Neuronal stem cell (in vitro differentiated cells): ENCODE measurements around the gene NR1I2.

Source experiments
- DNase-seq: peaks from one replicate; pipeline ENCODE4 v3.0.0-alpha.2; 2013; ENCODE audit warnings: low spot score
- H2AFZ ChIP-seq: one replicate; pipeline ENCODE4 v1.6.1; 2013; ENCODE audit warnings: mild to moderate bottlenecking, low read length, inconsistent platforms
- H2AK5ac ChIP-seq: 2 replicates; pipeline ENCODE4 v1.6.1; 2013; ENCODE audit warnings: low read depth, mild to moderate bottlenecking, inconsistent platforms, low read length, moderate library complexity, mixed read lengths
- H2BK120ac ChIP-seq: 2 replicates; pipeline ENCODE4 v1.6.1; 2013; ENCODE audit warnings: low read depth, mild to moderate bottlenecking, inconsistent platforms, low read length, moderate library complexity, mixed read lengths
- H2BK12ac ChIP-seq: one replicate; pipeline ENCODE4 v1.6.1; 2013; ENCODE audit warnings: low read length, inconsistent platforms
- H2BK15ac ChIP-seq: 2 replicates; pipeline ENCODE4 v1.6.1; 2013; ENCODE audit warnings: mild to moderate bottlenecking, low read length, inconsistent platforms, mixed read lengths
- H2BK5ac ChIP-seq: one replicate; pipeline ENCODE4 v1.6.1; 2013; ENCODE audit warnings: inconsistent platforms, mild to moderate bottlenecking, low read length, moderate library complexity
- H3K14ac ChIP-seq: one replicate; pipeline ENCODE4 v1.6.1; 2013; ENCODE audit warnings: low read length, inconsistent platforms
- H3K18ac ChIP-seq: 2 replicates; pipeline ENCODE4 v1.6.1; 2013; ENCODE audit warnings: low read length, inconsistent platforms
- H3K23ac ChIP-seq: 2 replicates; pipeline ENCODE4 v1.6.1; 2013; ENCODE audit warnings: low read depth, mild to moderate bottlenecking, mixed read lengths, low read length, inconsistent platforms; ENCODE audit not compliant: poor library complexity
- H3K27ac ChIP-seq: replicated peaks from 3 replicates; pipeline ENCODE4 v1.5.1; 2013; ENCODE audit warnings: low read length, inconsistent platforms
- H3K27me3 ChIP-seq, 3 experiments: 2 replicates each; pipeline ENCODE4 v1.6.1; 2013; ENCODE audit warnings: low read length in 3 of 3, mild to moderate bottlenecking in 2 of 3, inconsistent platforms in 1 of 3, low read depth in 1 of 3, mixed read lengths in 1 of 3, moderate library complexity in 1 of 3; ENCODE audit not compliant: control insufficient read depth in 3 of 3, insufficient read depth in 3 of 3
- H3K36me3 ChIP-seq, 2 donors: replicated peaks in 1 of 2; 2 replicates each; pipeline ENCODE4 v1.6.1; 2013; ENCODE audit warnings: low read length in 2 of 2; ENCODE audit not compliant: control insufficient read depth in 2 of 2, insufficient read depth in 2 of 2
- H3K4ac ChIP-seq: 2 replicates; pipeline ENCODE4 v1.6.1; 2013; ENCODE audit warnings: inconsistent platforms, mild to moderate bottlenecking, low read length, moderate library complexity
- H3K4me1 ChIP-seq, 2 donors: 1 replicate in 1 of 2; 2 replicates in 1 of 2; pipeline ENCODE4 v1.6.1; 2013; ENCODE audit warnings: low read length in 2 of 2, low read depth in 1 of 2; ENCODE audit not compliant: control insufficient read depth in 2 of 2, insufficient read depth in 1 of 2
- H3K4me2 ChIP-seq: one replicate; pipeline ENCODE4 v1.6.1; 2013; ENCODE audit warnings: mild to moderate bottlenecking, low read length, inconsistent platforms; ENCODE audit not compliant: insufficient read depth, poor library complexity, severe bottlenecking
- H3K4me3 ChIP-seq, 2 donors: 2 replicates each; pipeline ENCODE4 v1.5.1; 2013; ENCODE audit warnings: low read length in 2 of 2, mild to moderate bottlenecking in 2 of 2, inconsistent platforms in 1 of 2, moderate library complexity in 1 of 2
- H3K79me1 ChIP-seq: one replicate; pipeline ENCODE4 v1.6.1; 2013; ENCODE audit warnings: low read depth, mild to moderate bottlenecking, inconsistent platforms, low read length, moderate library complexity
- H3K9ac ChIP-seq: one replicate; pipeline ENCODE4 v1.6.1; 2013; ENCODE audit warnings: mild to moderate bottlenecking, low read depth, low read length, inconsistent platforms; ENCODE audit not compliant: poor library complexity
- H3K9me3 ChIP-seq, 2 donors: replicated peaks in 1 of 2; 2 replicates each; pipeline versions ENCODE3 to v1.6.1; 2013; ENCODE audit warnings: low read length in 2 of 2, mild to moderate bottlenecking in 2 of 2, inconsistent platforms in 1 of 2, low read depth in 1 of 2, mixed read lengths in 1 of 2, moderate library complexity in 1 of 2; ENCODE audit not compliant: control insufficient read depth in 2 of 2, insufficient read depth in 1 of 2
- H4K8ac ChIP-seq: one replicate; pipeline ENCODE4 v1.6.1; 2013; ENCODE audit warnings: low read depth, mild to moderate bottlenecking, inconsistent platforms, low read length, moderate library complexity
- H4K91ac ChIP-seq: one replicate; pipeline ENCODE4 v1.6.1; 2013; ENCODE audit warnings: low read length, low read depth, mild to moderate bottlenecking, inconsistent platforms; ENCODE audit not compliant: poor library complexity
- WGBS, 2 donors: extraction: QIAGEN DNeasy Blood & Tissue Kit; methylation state at CpG; one replicate each; pipeline ENCODE4 v1.1.7; 2013; ENCODE audit warnings: missing lambda C conversion rate in 2 of 2, mixed read lengths in 1 of 2; ENCODE audit not compliant: insufficient read length in 2 of 2, insufficient replicate concordance in 1 of 2; ENCODE audit errors: extremely low coverage in 2 of 2; 5-methylcytosine and 5-hydroxymethylcytosine counted together

Gene NR1I2

DNA sequence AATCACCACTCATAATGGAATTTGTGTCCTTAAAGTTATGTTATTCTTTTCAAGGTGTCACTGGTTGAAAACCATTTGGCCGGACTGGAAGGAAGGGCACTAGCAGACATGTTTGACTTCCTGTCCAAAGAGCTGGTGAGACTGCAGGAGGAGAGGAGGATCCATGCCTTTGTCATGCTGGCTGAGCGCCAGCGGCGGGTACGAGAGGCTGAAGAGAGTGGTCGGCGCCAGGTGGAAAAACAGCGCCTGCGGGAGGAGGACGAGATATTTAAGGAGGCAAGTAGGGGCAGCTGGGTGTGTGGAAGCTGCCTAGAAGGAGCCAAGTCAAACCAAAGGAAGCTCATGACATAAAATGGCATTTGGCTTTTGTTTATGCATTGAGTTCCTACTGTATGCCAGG is 38.0 kb upstream of the NR1I2 start:
- no peak overlapping the region for H3K4me2 ChIP-seq
- H3K9me3 ChIP-seq: no peaks in the 10 kb centered on the region
- H3K36me3 ChIP-seq: peaks cover 6 to 42% of the 10 kb centered on the region in 2 donors
- no peak overlapping the region for H2BK5ac ChIP-seq
- no peak overlapping the region for H2BK15ac ChIP-seq
- no peak overlapping the region for H3K14ac ChIP-seq
- no peak overlapping the region for H3K23ac ChIP-seq
- H2BK120ac ChIP-seq: no peak overlapping the region
- H2AFZ ChIP-seq: no peak overlapping the region
- H2AK5ac ChIP-seq: no peak overlapping the region
- no peak overlapping the region for H4K8ac ChIP-seq
- WGBS, 2 donors: no CpG with 5 or more reads among the region's 10 CpGs
- no peak overlapping the region for H3K9ac ChIP-seq
- no peaks in the 10 kb centered on the region for H3K4me1 ChIP-seq
- no peak overlapping the region for H3K4ac ChIP-seq
- no peaks in the 10 kb centered on the region for H3K27me3 ChIP-seq
- no peak overlapping the region for H3K27ac ChIP-seq
- no peak overlapping the region for H2BK12ac ChIP-seq
- H4K91ac ChIP-seq: no peak overlapping the region
- H3K79me1 ChIP-seq: no peaks in the 10 kb centered on the region
- no peak for DNase-seq
- H3K18ac ChIP-seq: no peak overlapping the region
- no peak overlapping the region for H3K4me3 ChIP-seq

DNA sequence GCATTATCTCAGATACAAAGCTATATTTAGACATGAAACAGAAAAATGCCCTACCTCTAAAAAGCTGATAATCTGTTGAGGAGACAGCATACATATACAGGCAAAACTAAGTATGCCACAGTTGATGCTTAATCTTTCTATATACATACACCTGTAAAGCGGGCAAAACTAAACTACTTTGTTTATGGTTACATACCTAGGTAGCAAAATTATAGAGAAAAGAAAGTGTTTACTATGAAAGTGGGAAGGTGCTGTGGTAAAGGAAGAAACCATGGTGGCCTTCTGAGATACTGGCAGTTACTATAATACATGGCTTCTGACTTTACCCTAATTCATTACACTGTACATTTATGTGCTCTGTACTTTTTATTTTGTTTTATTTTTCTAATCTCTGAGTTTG is 36.0 kb upstream of the NR1I2 start:
- Histone ChIP-seq H3K4me1 (no peaks in the 10 kb centered on the region), H4K8ac (no peak overlapping the region), H4K91ac (no peak overlapping the region), H2BK120ac (no peak overlapping the region), H3K14ac (no peak overlapping the region), H3K9ac (no peak overlapping the region), H3K4me2 (no peak overlapping the region), H3K23ac (no peak overlapping the region), H3K4me3 (no peak overlapping the region), H3K27ac (no peak overlapping the region), H2BK5ac (no peak overlapping the region), H2AFZ (no peak overlapping the region), H2BK12ac (no peak overlapping the region), H2BK15ac (no peak overlapping the region), H3K18ac (no peak overlapping the region), H3K27me3 (no peaks in the 10 kb centered on the region), H3K36me3 (peaks cover 6 to 55% of the 10 kb centered on the region in 2 donors), H3K79me1 (no peaks in the 10 kb centered on the region), H3K9me3 (no peaks in the 10 kb centered on the region), H2AK5ac (no peak overlapping the region), H3K4ac (no peak overlapping the region)
- DNase-seq: no peak
- no CpG with 5 or more reads among the region's 1 CpG for WGBS, 2 donors

DNA sequence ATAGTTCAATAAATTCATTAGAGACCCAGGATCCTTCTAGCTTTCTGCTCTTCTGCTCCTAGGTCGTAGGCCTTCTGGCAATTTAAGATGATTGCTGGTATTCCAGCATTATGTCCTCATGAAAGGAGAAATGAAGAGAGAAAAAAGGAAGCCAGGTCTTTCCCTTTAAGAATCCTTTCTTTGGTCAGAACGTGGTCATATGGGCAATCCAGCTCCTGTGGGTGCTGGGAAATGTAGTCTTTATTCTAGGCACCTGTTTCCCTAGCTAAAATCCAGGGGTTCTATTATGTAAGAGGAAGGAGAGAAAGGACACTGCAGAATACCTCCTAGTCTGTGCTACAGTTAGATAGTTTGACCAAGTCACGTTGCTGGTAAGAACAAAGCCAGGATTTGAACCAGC is 35.5 kb upstream of the NR1I2 start:
- no CpG with 5 or more reads among the region's 3 CpGs for whole genome bisulfite sequencing, 2 donors
- Histone ChIP-seq H3K14ac (no peak overlapping the region), H2AFZ (no peak overlapping the region), H2BK120ac (no peak overlapping the region), H3K36me3 (peaks cover 9 to 60% of the 10 kb centered on the region in 2 donors), H3K4me1 (no peaks in the 10 kb centered on the region), H4K8ac (no peak overlapping the region), H3K9ac (no peak overlapping the region), H2BK12ac (no peak overlapping the region), H3K4me2 (no peak overlapping the region), H3K18ac (no peak overlapping the region), H3K4me3 (no peak overlapping the region), H3K27ac (no peak overlapping the region), H3K4ac (no peak overlapping the region), H3K27me3 (no peaks in the 10 kb centered on the region), H2BK5ac (no peak overlapping the region), H4K91ac (no peak overlapping the region), H2BK15ac (no peak overlapping the region), H3K23ac (no peak overlapping the region), H3K79me1 (no peaks in the 10 kb centered on the region), H3K9me3 (no peaks in the 10 kb centered on the region), H2AK5ac (no peak overlapping the region)
- DNase-seq: no peak

DNA sequence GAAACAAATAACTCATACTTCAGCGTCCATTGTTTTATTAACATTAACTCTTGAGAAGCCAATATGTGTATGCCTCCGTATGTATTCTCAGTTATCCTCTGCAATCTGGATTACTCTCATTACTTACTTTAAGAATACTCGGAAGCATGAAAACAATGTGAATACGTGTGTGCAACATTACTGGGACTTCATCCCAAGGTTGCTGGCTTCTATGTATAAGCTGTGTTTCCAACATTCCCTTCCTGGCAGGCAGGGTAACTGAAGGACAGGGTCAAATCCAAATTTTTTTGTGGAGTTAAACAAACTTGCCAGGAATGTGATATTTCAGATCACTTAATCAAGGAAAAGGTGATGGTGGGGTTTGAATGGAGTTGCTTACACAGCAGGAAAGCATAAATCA is 34.5 kb upstream of the NR1I2 start:
- H3K9me3 ChIP-seq: no peaks in the 10 kb centered on the region
- H3K79me1 ChIP-seq: no peaks in the 10 kb centered on the region
- no peak for DNase-seq
- no peak overlapping the region for H2BK120ac ChIP-seq
- H3K14ac ChIP-seq: no peak overlapping the region
- no peak overlapping the region for H3K27ac ChIP-seq
- no peak overlapping the region for H2BK5ac ChIP-seq
- no peak overlapping the region for H3K18ac ChIP-seq
- H2BK12ac ChIP-seq: no peak overlapping the region
- H3K36me3 ChIP-seq: peaks cover 9 to 66% of the 10 kb centered on the region in 2 donors
- WGBS, 2 donors: no CpG with 5 or more reads among the region's 4 CpGs
- no peak overlapping the region for H2AK5ac ChIP-seq
- no peak overlapping the region for H2AFZ ChIP-seq
- no peak overlapping the region for H3K4ac ChIP-seq
- H3K4me1 ChIP-seq: no peaks in the 10 kb centered on the region
- H4K91ac ChIP-seq: no peak overlapping the region
- H4K8ac ChIP-seq: no peak overlapping the region
- H3K4me3 ChIP-seq: no peak overlapping the region
- no peak overlapping the region for H3K23ac ChIP-seq
- no peak overlapping the region for H3K9ac ChIP-seq
- no peak overlapping the region for H3K4me2 ChIP-seq
- no peak overlapping the region for H2BK15ac ChIP-seq
- H3K27me3 ChIP-seq: no peaks in the 10 kb centered on the region
